ENCODE data around the gene DAGLA.

DNA sequence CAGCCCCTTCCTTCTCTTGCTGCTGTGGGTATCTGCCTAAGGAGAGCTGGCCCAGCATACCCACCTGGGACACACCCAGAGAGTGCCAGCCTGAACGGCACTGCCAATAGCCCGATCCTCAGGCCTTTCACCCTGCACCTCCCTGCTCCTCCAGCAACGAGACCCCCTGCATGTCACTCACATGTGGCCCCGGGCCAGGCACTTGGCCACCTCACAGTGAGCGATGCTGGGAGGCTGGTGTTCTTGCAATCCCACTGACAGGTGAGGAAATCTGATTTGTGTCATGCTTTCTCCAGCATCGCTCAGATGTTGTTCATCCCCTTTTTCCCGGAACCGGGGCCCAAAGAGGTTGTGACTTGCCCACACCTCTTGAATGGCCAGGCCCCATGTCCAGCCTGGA is 20.5 kb downstream of the DAGLA start:
- TF ChIP-seq, protein P1, sequence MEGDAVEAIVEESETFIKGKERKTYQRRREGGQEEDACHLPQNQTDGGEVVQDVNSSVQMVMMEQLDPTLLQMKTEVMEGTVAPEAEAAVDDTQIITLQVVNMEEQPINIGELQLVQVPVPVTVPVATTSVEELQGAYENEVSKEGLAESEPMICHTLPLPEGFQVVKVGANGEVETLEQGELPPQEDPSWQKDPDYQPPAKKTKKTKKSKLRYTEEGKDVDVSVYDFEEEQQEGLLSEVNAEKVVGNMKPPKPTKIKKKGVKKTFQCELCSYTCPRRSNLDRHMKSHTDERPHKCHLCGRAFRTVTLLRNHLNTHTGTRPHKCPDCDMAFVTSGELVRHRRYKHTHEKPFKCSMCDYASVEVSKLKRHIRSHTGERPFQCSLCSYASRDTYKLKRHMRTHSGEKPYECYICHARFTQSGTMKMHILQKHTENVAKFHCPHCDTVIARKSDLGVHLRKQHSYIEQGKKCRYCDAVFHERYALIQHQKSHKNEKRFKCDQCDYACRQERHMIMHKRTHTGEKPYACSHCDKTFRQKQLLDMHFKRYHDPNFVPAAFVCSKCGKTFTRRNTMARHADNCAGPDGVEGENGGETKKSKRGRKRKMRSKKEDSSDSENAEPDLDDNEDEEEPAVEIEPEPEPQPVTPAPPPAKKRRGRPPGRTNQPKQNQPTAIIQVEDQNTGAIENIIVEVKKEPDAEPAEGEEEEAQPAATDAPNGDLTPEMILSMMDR (IDR thresholded peaks at IDR 0.05): no peak
- TF ChIP-seq POLR2A (IDR thresholded peaks at IDR 0.05): no peak
